CD8-positive, alpha-beta memory T cell (primary cell): ENCODE results near the gene SCAF1. TPM values are rescaled to one million over a fixed set of nuclear protein-coding genes. Genes with fewer than 3 reads are reported as not detected.

ENCODE experiments used
- CTCF ChIA-PET: fragments of 350-600 bp; sonication (Branson Sonifier 250); formaldehyde crosslinking; loops from one replicate; lab custom pipeline; 2021; ENCODE audit warnings: antibody characterized with exemption; lab: Charles Lee
- POLR2A ChIA-PET: fragments of 350-600 bp; sonication (Branson Sonifier 250); formaldehyde crosslinking; loops from one replicate; lab custom pipeline; 2021; ENCODE audit warnings: antibody characterized with exemption; lab: Charles Lee
- DNase-seq, 5 donors: peaks; one replicate each; pipeline versions ENCODE4 v3.0.0 to v3.0.0-alpha.2; 2020 to 2022; ENCODE audit warnings: mixed read lengths in 1 of 5
- H3K27ac ChIP-seq: one replicate; pipeline ENCODE4 v1.7.0; 2013; ENCODE audit warnings: low read depth, mild to moderate bottlenecking, low read length, moderate library complexity
- H3K27me3 ChIP-seq: 2 replicates; pipeline ENCODE4 v1.7.0; 2013; ENCODE audit warnings: low read length, mild to moderate bottlenecking; ENCODE audit not compliant: insufficient read depth, poor library complexity, severe bottlenecking
- H3K36me3 ChIP-seq: 2 replicates; pipeline ENCODE4 v1.7.0; 2013; ENCODE audit warnings: mild to moderate bottlenecking, low read length, moderate library complexity; ENCODE audit not compliant: insufficient read depth
- H3K4me1 ChIP-seq: 2 replicates; pipeline ENCODE4 v1.7.0; 2013; ENCODE audit warnings: mild to moderate bottlenecking, low read length, moderate library complexity; ENCODE audit not compliant: insufficient read depth
- H3K4me3 ChIP-seq: 2 replicates; pipeline ENCODE4 v1.7.0; 2013; ENCODE audit warnings: mild to moderate bottlenecking, low read length
- H3K9me3 ChIP-seq: 2 replicates; pipeline ENCODE4 v1.7.0; 2013; ENCODE audit warnings: mild to moderate bottlenecking, low read length
- H3K27ac Mint-ChIP-seq, 8 donors: one replicate each; pipeline ENCODE4 v1.8.0; 2020 to 2021; ENCODE audit warnings: mixed read lengths in 8 of 8, mild to moderate bottlenecking in 6 of 8, inconsistent platforms in 3 of 8, moderate library complexity in 3 of 8
- H3K27me3 Mint-ChIP-seq, 2 donors: one replicate each; pipeline ENCODE4 v1.8.0; 2020 to 2021; ENCODE audit warnings: mixed read lengths in 2 of 2, mild to moderate bottlenecking in 1 of 2, moderate library complexity in 1 of 2
- H3K36me3 Mint-ChIP-seq, 3 donors: one replicate each; pipeline ENCODE4 v1.8.0; 2020 to 2021; ENCODE audit warnings: mixed read lengths in 3 of 3, inconsistent platforms in 1 of 3, mild to moderate bottlenecking in 1 of 3
- H3K4me1 Mint-ChIP-seq, 3 donors: one replicate each; pipeline ENCODE4 v1.8.0; 2020 to 2021; ENCODE audit warnings: mixed read lengths in 3 of 3, inconsistent platforms in 1 of 3, mild to moderate bottlenecking in 1 of 3
- H3K4me3 Mint-ChIP-seq, 7 donors: one replicate each; pipeline ENCODE4 v1.8.0; 2020 to 2021; ENCODE audit warnings: mixed read lengths in 7 of 7, mild to moderate bottlenecking in 6 of 7, moderate library complexity in 4 of 7, inconsistent platforms in 2 of 7
- H3K9me3 Mint-ChIP-seq, 5 donors: one replicate each; pipeline ENCODE4 v1.8.0; 2020 to 2022; ENCODE audit warnings: mixed read lengths in 5 of 5, mild to moderate bottlenecking in 3 of 5, moderate library complexity in 2 of 5, inconsistent platforms in 1 of 5
- polyA plus RNA-seq: library from polyadenylated mRNA; unstranded; fragments of 300-500 nt; fragmentation: Illumina TruSeq; gene quantifications from one replicate; pipeline ENCODE4 v1.2.3, GENCODE V29; 2021
- total RNA-seq, 2 experiments: library from RNA; stranded (reverse); gene quantifications; one replicate each; pipeline ENCODE4 v1.2.3, GENCODE V29; 2021

SCAF1 gene
- total and polyA plus RNA-seq, 3 experiments from 2014 or later = 3.2 to 79.7 (median 79.2) TPM

- Mint-ChIP-seq H3K36me3 (peaks cover 0 to 72% (median 10%) of the 10 kb centered on the region in 3 donors), H3K27me3 (no peaks in the 10 kb centered on the region), H3K4me3 (no peak overlapping the region), H3K9me3 (no peaks in the 10 kb centered on the region), H3K4me1 (peaks cover 10 to 43% (median 16%) of the 10 kb centered on the region in 3 donors), H3K27ac (peak overlapping the region in 2 of 8 donors; percentile 66 to 77)
- ChIA-PET POLR2A (interaction anchor here (1.1 kb wide), 1 partner anchor 8 kb away, joined by 3 read pairs; no protein-coding TSS in a partner anchor), CTCF (interaction anchor here (0.8 kb wide), 1 partner anchor 15 kb away, joined by 3 read pairs; no protein-coding TSS in a partner anchor)
- peaks cover 28% of the 10 kb centered on the region for H3K36me3 ChIP-seq
- no peaks in the 10 kb centered on the region for H3K27me3 ChIP-seq
- H3K4me3 ChIP-seq = no peak overlapping the region
- DNase-seq = no peak
- no peaks in the 10 kb centered on the region for H3K4me1 ChIP-seq
- no peak overlapping the region for H3K27ac ChIP-seq
- no peaks in the 10 kb centered on the region for H3K9me3 ChIP-seq
Observed at GRCh38 chr19:49602806-49603205, 39.2 kb upstream of the SCAF1 start.

DNA sequence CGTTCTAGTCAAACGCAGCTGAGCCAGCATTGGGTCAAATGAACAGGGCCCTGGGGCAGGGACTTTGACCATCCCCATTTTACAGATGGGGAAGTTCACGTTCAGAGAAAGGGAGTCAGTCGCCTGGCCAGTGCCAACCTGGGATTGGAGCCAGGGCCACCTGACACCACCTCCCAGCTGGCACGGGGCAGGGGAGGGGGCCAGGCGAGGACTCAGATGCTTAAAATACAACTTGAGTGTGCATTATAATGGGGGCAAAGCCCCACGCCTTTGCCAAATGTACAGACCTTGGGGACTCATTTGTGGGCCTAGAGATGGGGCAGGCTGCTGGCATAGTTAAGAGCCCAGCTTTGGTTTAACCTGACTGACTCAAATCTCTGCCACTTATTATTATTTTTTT lies 36.4 kb upstream of the SCAF1 start:
- Mint-ChIP-seq H3K27me3 (no peaks in the 10 kb centered on the region), H3K36me3 (peaks cover 0 to 73% (median 4%) of the 10 kb centered on the region in 3 donors), H3K4me3 (no peak overlapping the region), H3K27ac (peak overlapping the region in 1 of 8 donors; percentile 45), H3K9me3 (no peaks in the 10 kb centered on the region), H3K4me1 (peaks cover 4 to 31% (median 11%) of the 10 kb centered on the region in 3 donors)
- H3K27me3 ChIP-seq = no peaks in the 10 kb centered on the region
- CTCF ChIA-PET = no interaction called here
- DNase-seq = no peak
- no peaks in the 10 kb centered on the region for H3K4me1 ChIP-seq
- H3K27ac ChIP-seq = no peak overlapping the region
- H3K9me3 ChIP-seq = no peaks in the 10 kb centered on the region
- H3K36me3 ChIP-seq = peaks cover 19% of the 10 kb centered on the region
- no peak overlapping the region for H3K4me3 ChIP-seq
- POLR2A ChIA-PET = no interaction called here

DNA sequence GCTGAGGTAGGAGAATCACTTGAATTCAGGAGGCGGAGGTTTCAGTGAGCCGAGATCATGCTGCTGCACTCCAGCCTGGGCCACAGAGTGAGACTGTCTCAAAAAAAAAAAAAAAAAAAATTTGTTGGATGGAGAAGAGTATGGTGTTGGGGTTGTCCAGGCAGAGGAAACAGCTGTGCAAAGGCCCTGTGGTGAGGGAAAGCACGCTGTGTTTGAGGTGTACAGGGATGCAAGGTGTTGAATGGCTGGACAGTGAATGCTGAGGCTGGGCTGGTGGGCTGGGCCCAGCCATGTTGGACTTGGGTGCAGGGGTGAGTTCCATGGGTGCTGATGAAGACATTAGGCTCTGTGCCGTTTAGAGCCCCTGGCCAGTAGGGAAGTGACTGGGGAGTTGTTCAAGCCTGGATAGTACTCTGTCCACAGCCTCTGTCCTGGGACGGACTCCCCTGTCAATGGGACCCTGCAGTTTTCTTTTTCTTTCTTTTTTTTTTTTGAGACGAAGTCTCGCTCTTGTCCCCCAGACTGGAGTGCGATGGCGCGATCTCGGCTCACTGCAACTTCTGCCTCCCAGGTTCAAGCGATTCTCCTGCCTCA lies 32.4 kb upstream of the SCAF1 start:
- POLR2A ChIA-PET = interaction anchor here (0.7 kb wide), 1 partner anchor 21 kb away, joined by 4 read pairs; no protein-coding TSS in a partner anchor

DNA sequence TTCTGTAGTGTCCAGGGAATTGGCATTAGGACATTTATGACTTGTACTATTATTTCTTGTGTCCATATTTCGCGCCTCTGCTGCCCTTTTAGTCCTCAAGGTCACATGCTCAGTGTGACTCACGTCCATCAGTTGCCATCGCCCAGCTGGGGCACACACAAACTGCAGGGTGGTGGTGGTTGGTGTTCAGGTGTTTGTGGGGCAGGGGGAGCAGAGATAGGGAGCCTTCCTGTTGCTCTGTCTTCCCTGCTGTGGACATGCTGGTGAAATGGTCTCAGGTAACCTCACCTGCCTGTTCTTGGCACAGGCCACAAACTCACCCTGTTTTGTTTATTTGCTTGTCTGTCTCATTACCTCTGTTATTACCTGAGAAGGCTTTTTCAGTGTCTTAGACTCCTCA lies 28.6 kb upstream of the SCAF1 start:
- Mint-ChIP-seq H3K27ac (peak overlapping the region in 3 of 8 donors; percentile 54 to 94 (median 63)), H3K36me3 (peaks cover 7 to 77% (median 8%) of the 10 kb centered on the region in 3 donors), H3K9me3 (no peaks in the 10 kb centered on the region), H3K4me1 (peaks cover 12 to 23% (median 16%) of the 10 kb centered on the region in 3 donors), H3K27me3 (no peaks in the 10 kb centered on the region), H3K4me3 (no peak overlapping the region)
- Histone ChIP-seq H3K27ac (no peak overlapping the region), H3K9me3 (no peaks in the 10 kb centered on the region), H3K4me1 (no peaks in the 10 kb centered on the region), H3K4me3 (no peak overlapping the region), H3K36me3 (peaks cover 32% of the 10 kb centered on the region), H3K27me3 (no peaks in the 10 kb centered on the region)
- DNase-seq = no peak
- ChIA-PET POLR2A (no interaction called here), CTCF (interaction anchor here (0.7 kb wide), 1 partner anchor 23 kb away, joined by 4 read pairs; no protein-coding TSS in a partner anchor)

More for the DNA sequence above, 32.4 kb upstream of the SCAF1 start:
- peaks cover 12 to 32% (median 19%) of the 10 kb centered on the region in 3 donors for H3K4me1 Mint-ChIP-seq
- H3K9me3 ChIP-seq = no peaks in the 10 kb centered on the region
- peaks cover 21% of the 10 kb centered on the region for H3K36me3 ChIP-seq
- no peaks in the 10 kb centered on the region for H3K4me1 ChIP-seq
- H3K27ac ChIP-seq = no peak overlapping the region
- no peaks in the 10 kb centered on the region for H3K27me3 ChIP-seq
- no peaks in the 10 kb centered on the region for H3K27me3 Mint-ChIP-seq
- H3K4me3 Mint-ChIP-seq = no peak overlapping the region
- no peak overlapping the region for H3K4me3 ChIP-seq
- DNase-seq = no peak
- peaks cover 0 to 65% (median 2%) of the 10 kb centered on the region in 3 donors for H3K36me3 Mint-ChIP-seq
- H3K9me3 Mint-ChIP-seq = no peaks in the 10 kb centered on the region
- peak overlapping the region in 1 of 8 donors; percentile 97 for H3K27ac Mint-ChIP-seq
- CTCF ChIA-PET = interaction anchor here (0.9 kb wide), 1 partner anchor 10 kb away, joined by 5 read pairs; no protein-coding TSS in a partner anchor

DNA sequence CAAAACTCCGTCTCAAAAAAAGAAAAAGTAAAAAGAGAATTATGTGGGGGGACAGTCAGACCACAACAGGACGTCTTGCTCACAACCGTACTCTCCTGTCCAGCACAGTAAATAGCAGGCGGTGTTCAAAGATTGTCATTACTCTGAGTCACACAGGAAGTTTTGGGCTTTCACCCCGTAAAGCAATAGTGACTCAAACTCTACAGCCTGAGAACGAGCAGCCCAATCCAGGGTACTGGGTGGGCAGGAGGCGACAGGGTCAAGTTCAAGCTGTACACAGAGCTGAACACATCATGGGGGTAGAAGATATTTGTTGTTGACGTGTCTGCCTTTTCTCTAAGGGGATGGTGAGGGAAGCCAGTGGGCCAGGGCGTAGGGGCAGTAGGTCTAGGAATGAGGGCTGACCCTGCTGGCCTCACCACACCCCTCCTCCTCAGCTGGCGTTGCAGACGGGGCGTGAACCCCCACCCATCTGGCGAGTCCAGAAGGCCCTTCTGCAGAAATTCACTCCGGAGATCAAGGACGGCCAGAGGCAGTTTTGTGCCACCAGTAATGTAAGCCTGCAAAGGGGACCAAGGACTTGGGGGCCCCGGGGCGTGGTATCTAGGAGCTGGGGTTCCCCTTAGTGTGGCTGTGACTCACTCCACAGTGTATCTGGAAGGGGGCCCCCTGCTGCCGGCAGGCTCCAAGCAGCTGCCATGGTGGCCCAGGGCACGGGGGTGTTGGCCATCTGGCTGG lies 27.7 kb upstream of the SCAF1 start:
- Histone ChIP-seq H3K4me1 (no peaks in the 10 kb centered on the region), H3K4me3 (no peak overlapping the region), H3K27me3 (no peaks in the 10 kb centered on the region), H3K27ac (no peak overlapping the region), H3K9me3 (no peaks in the 10 kb centered on the region), H3K36me3 (peaks cover 33% of the 10 kb centered on the region)
- Mint-ChIP-seq H3K4me3 (peak overlapping the region in 3 of 7 donors; percentile 15 to 76 (median 39)), H3K9me3 (no peaks in the 10 kb centered on the region), H3K27ac (peak overlapping the region in 7 of 8 donors; percentile 63 to 94 (median 79)), H3K4me1 (peaks cover 12 to 23% (median 16%) of the 10 kb centered on the region in 3 donors), H3K36me3 (peaks cover 7 to 75% (median 8%) of the 10 kb centered on the region in 3 donors), H3K27me3 (no peaks in the 10 kb centered on the region)
- CTCF ChIA-PET = no interaction called here
- no peak for DNase-seq
- POLR2A ChIA-PET = no interaction called here

GRCh38 chr19:49615861-49616260 lies 26.1 kb upstream of the SCAF1 start:
- Histone ChIP-seq H3K9me3 (no peaks in the 10 kb centered on the region), H3K36me3 (peaks cover 39% of the 10 kb centered on the region), H3K27ac (no peak overlapping the region), H3K4me1 (no peaks in the 10 kb centered on the region), H3K4me3 (no peak overlapping the region), H3K27me3 (no peaks in the 10 kb centered on the region)
- H3K9me3 Mint-ChIP-seq = no peaks in the 10 kb centered on the region
- H3K27me3 Mint-ChIP-seq = no peaks in the 10 kb centered on the region
- ChIA-PET CTCF (interaction anchor here (1.4 kb wide), 1 partner anchor 24 kb away, joined by 3 read pairs; the partner anchor contains the start of gene RRAS), POLR2A (no interaction called here)
- H3K4me3 Mint-ChIP-seq = no peak overlapping the region
- DNase-seq = no peak
- H3K4me1 Mint-ChIP-seq = peaks cover 12 to 19% (median 16%) of the 10 kb centered on the region in 3 donors
- peaks cover 7 to 70% (median 8%) of the 10 kb centered on the region in 3 donors for H3K36me3 Mint-ChIP-seq
- no peak overlapping the region for H3K27ac Mint-ChIP-seq

- POLR2A ChIA-PET = interaction anchor here (0.5 to 0.7 kb wide), 2 partner anchors 89 to 103 kb away, joined by 5 read pairs; no protein-coding TSS in a partner anchor
- peaks cover 40% of the 10 kb centered on the region for H3K36me3 ChIP-seq
- Mint-ChIP-seq H3K36me3 (peaks cover 7 to 71% (median 8%) of the 10 kb centered on the region in 3 donors), H3K27ac (peak overlapping the region in 1 of 8 donors; percentile 72), H3K27me3 (no peaks in the 10 kb centered on the region), H3K4me1 (peaks cover 12 to 19% (median 16%) of the 10 kb centered on the region in 3 donors), H3K4me3 (no peak overlapping the region), H3K9me3 (no peaks in the 10 kb centered on the region)
- CTCF ChIA-PET = interaction anchor here (1.4 kb wide), 1 partner anchor 24 kb away, joined by 3 read pairs; the partner anchor contains the start of gene RRAS
- H3K27me3 ChIP-seq = no peaks in the 10 kb centered on the region
- no peaks in the 10 kb centered on the region for H3K4me1 ChIP-seq
- H3K4me3 ChIP-seq = no peak overlapping the region
- H3K9me3 ChIP-seq = no peaks in the 10 kb centered on the region
- no peak overlapping the region for H3K27ac ChIP-seq
- DNase-seq = no peak
Observed at GRCh38 chr19:49616532-49616931, 25.5 kb upstream of the SCAF1 start.
